GM21619 (cell line): ENCODE results near the gene BOLL.
"Not testable (repeated sequence)": the region's sequence is repeated elsewhere in the genome, so short reads cannot be mapped to it uniquely, and the experiment has no call there.

Experiments
- ATAC-seq: cut with Tn5 transposase; IDR thresholded peaks from one replicate; pipeline ENCODE4 v1.9.1; 2021; ENCODE audit not compliant: unreplicated experiment

The BOLL gene

GRCh38 chr2:197707316-197708213 lies 77.6 kb downstream of the BOLL start:
- ATAC-seq, result no peak

- no peak for ATAC-seq
These were observed 78.3 kb downstream of the BOLL start for GRCh38 chr2:197706839-197707207.

GRCh38 chr2:197705912-197706838 lies 78.9 kb downstream of the BOLL start:
- no peak for ATAC-seq

GRCh38 chr2:197705121-197705911 lies 79.8 kb downstream of the BOLL start, which contains the start of gene MARS2:
Gene MARS2, plus strand, starts transcription at chr2:197705369. Its CDS starts 37 bp downstream, at chr2:197705406.
- ATAC-seq, result peak; percentile 75

GRCh38 chr2:197704434-197705120 lies 80.5 kb downstream of the BOLL start:
- peak; percentile 35 for ATAC-seq

- no peak for ATAC-seq
These were observed 84.2 kb downstream of the BOLL start for GRCh38 chr2:197700960-197701359.

- ATAC-seq, result not testable (repeated sequence)
These were observed 85.4 kb downstream of the BOLL start for GRCh38 chr2:197699724-197700123.

GRCh38 chr2:197696571-197696970 lies 88.5 kb downstream of the BOLL start:
- not testable (repeated sequence) for ATAC-seq

GRCh38 chr2:197695971-197696370 lies 89.1 kb downstream of the BOLL start:
- not testable (repeated sequence) for ATAC-seq

- not testable (repeated sequence) for ATAC-seq
These were observed 89.9 kb downstream of the BOLL start for GRCh38 chr2:197695206-197695605.

- no peak for ATAC-seq
These were observed 107.6 kb downstream of the BOLL start for GRCh38 chr2:197677483-197677882.

- ATAC-seq, result no peak
These were observed 108.1 kb downstream of the BOLL start for GRCh38 chr2:197677056-197677455.
